Measurements from ENCODE around the gene DQX1. TPM values are rescaled to one million over a fixed set of nuclear protein-coding genes. Genes with fewer than 3 reads are reported as not detected.

The DQX1 gene
- total and polyA plus RNA-seq, 2 of the 4 experiments (the other 2 are of a cell fraction) = 0.07 TPM; not detected in 1

- no peak overlapping the region for H4K5ac ChIP-seq (ENCODE audit: low read depth, low read length)
- no peak for TF ChIP-seq BHLHE40 (IDR thresholded peaks at IDR 0.05; ENCODE audit: low read depth, low read length)
- TF ChIP-seq ELK1 (IDR thresholded peaks at IDR 0.05; ENCODE audit: borderline replicate concordance, low read depth, low read length) = no peak
- no peak for TF ChIP-seq FOS (IDR thresholded peaks at IDR 0.05; ENCODE audit: low read depth, low read length)
- no peak for TF ChIP-seq SMC3 (IDR thresholded peaks at IDR 0.05; ENCODE audit: low read depth, low read length)
- TF ChIP-seq RAD21 (IDR thresholded peaks at IDR 0.05; ENCODE audit: low read length) = no peak
- TF ChIP-seq MXI1 (IDR thresholded peaks at IDR 0.05; ENCODE audit: borderline replicate concordance, low read depth, low read length) = no peak
- no peak for TF ChIP-seq CHD1 (IDR thresholded peaks at IDR 0.05; ENCODE audit: low read depth, low read length)
- no peak for TF ChIP-seq POLR2A (IDR thresholded peaks at IDR 0.05; ENCODE audit: low read depth, low read length)
- TF ChIP-seq CEBPB (IDR thresholded peaks at IDR 0.05; ENCODE audit: low read depth, low read length) = no peak
- no peak for TF ChIP-seq MAZ (IDR thresholded peaks at IDR 0.05; ENCODE audit: borderline replicate concordance, low read depth, low read length)
- TF ChIP-seq NFE2L2 (IDR thresholded peaks at IDR 0.05; ENCODE audit: low read depth, low read length) = no peak
- TF ChIP-seq USF2 (IDR thresholded peaks at IDR 0.05; ENCODE audit: low read depth, low read length) = no peak
- no peak for TF ChIP-seq RCOR1 (IDR thresholded peaks at IDR 0.05; ENCODE audit: insufficient replicate concordance, low read length)
- no peak for TF ChIP-seq RFX5 (IDR thresholded peaks at IDR 0.05; ENCODE audit: low read depth, low read length)
- no peak for TF ChIP-seq MAFK (IDR thresholded peaks at IDR 0.05; ENCODE audit: low read depth, low read length)
- no peaks in the 10 kb centered on the region for H3K9me3 ChIP-seq (ENCODE audit: control insufficient read depth, insufficient read depth, low read length)
- H2BK20ac ChIP-seq (ENCODE audit: low read depth, low read length) = no peak overlapping the region
- 95% methylated on average over 14 of the region's 23 CpGs; no CpG with 5 or more reads in 1 of the 2 experiments for WGBS, 2 experiments (ENCODE audit: extremely low coverage in 2 of 2, insufficient read length in 1 of 2)
- no peak overlapping the region for H4K8ac ChIP-seq (ENCODE audit: low read depth in 2 of 2, low read length in 2 of 2)
- no peak overlapping the region for H3K4me2 ChIP-seq (ENCODE audit: low read depth, low read length)
- H3K9me1 ChIP-seq (ENCODE audit: insufficient read depth, low read length) = peaks cover 1% of the 10 kb centered on the region
- peak overlapping the region; percentile 16 for H2AFZ ChIP-seq (replicated peaks; ENCODE audit: low read length, poor library complexity)
- no peak overlapping the region for H3K4ac ChIP-seq (ENCODE audit: low read depth, low read length)
- H2AK9ac ChIP-seq (replicated peaks; ENCODE audit: low read depth, low read length, poor library complexity) = no peak overlapping the region
- H4K91ac ChIP-seq (ENCODE audit: insufficient read depth, low read depth, low read length) = no peak overlapping the region
- H3K18ac ChIP-seq (ENCODE audit: low read depth, low read length) = no peak overlapping the region
- peaks cover 31% of the 10 kb centered on the region for H3K36me3 ChIP-seq (ENCODE audit: control insufficient read depth, insufficient read depth, low read length)
- H2BK5ac ChIP-seq (ENCODE audit: low read depth, low read length, poor library complexity, severe bottlenecking) = no peak overlapping the region
- CTCF ChIA-PET = no interaction called here
- H4K20me1 ChIP-seq (ENCODE audit: insufficient read depth, low read length) = no peaks in the 10 kb centered on the region
- DNase-seq = no peak
- H3K14ac ChIP-seq (replicated peaks; ENCODE audit: low read depth, low read length) = no peak overlapping the region
- BruUV-seq (replicated peaks) = no TSS peak
- POLR2A ChIA-PET (ENCODE audit: unreplicated experiment) = no interaction called here
- intact Hi-C loops (cut with micrococcal nuclease) (no loop called here), in situ Hi-C loops (cut with MboI; ENCODE audit: low sequenced_read_pairs) (no loop called here), dilution Hi-C loops (cut with HindIII; ENCODE audit: low sequenced_read_pairs, unreplicated experiment) (no loop called here)
- H3K27ac ChIP-seq (ENCODE audit: insufficient read depth, low read length) = no peak overlapping the region
- peaks cover 1% of the 10 kb centered on the region; the same call in 1 of the 2 replicates for H3K4me1 ChIP-seq (ENCODE audit: control insufficient read depth, insufficient read depth, low read length)
- H3K23ac ChIP-seq (ENCODE audit: low read depth, low read length) = no peak overlapping the region
- no peak overlapping the region for H2AK5ac ChIP-seq (ENCODE audit: low read depth, low read length)
- H3K9ac ChIP-seq (ENCODE audit: low read depth, low read length) = no peak overlapping the region
- H3K56ac ChIP-seq (ENCODE audit: extremely low read depth, insufficient read depth, low read length) = no peak overlapping the region
- H3K27me3 ChIP-seq (ENCODE audit: control insufficient read depth, insufficient read depth, low read length) = no peaks in the 10 kb centered on the region
- no peak overlapping the region for H3K4me3 ChIP-seq (ENCODE audit: insufficient read depth, low read depth, low read length)
- ATAC-seq (ENCODE audit: low read depth) = no peak
- peaks cover 6 to 11% of the 10 kb centered on the region in 2 experiments for H3K79me1 ChIP-seq (ENCODE audit: low read depth in 1 of 2, low read length in 2 of 2)
- H2BK15ac ChIP-seq (ENCODE audit: low read depth, low read length) = no peak overlapping the region
- H2BK120ac ChIP-seq (ENCODE audit: low read depth, low read length) = no peak overlapping the region
Measured at GRCh38 chr2:74536166-74536950, 10.3 kb upstream of the DQX1 start.

Measured in IMR-90 (cell line).